Heart right ventricle (tissue), 16 donors: ENCODE results near the gene GALNT14. TPM values are rescaled to one million over a fixed set of nuclear protein-coding genes. Genes with fewer than 3 reads are reported as not detected.

ENCODE experiments used
- ATAC-seq, 8 donors: fragments of 200-7000 bp; cut with Tn5 transposase; one replicate each; pipeline ENCODE4 v1.9.1; 2020; ENCODE audit warnings: mild to moderate bottlenecking in 8 of 8, moderate library complexity in 8 of 8, moderate number of reproducible peaks in 1 of 8
- DNase-seq, 2 donors: peaks; one replicate each; pipeline ENCODE4 v3.0.0-alpha.2; 2020
- H3K27ac ChIP-seq, 10 donors: fragments of 200-600 bp; sonication (generic) in 2 of 10; one replicate each; pipeline versions ENCODE4 v1.5.0 to v1.8.0; 2020 to 2022; ENCODE audit warnings: mild to moderate bottlenecking in 3 of 10
- H3K27me3 ChIP-seq, 7 donors: fragments of 200-600 bp; one replicate each; pipeline ENCODE4 v1.8.0; 2021 to 2022; ENCODE audit warnings: mild to moderate bottlenecking in 2 of 7
- H3K36me3 ChIP-seq, 9 donors: fragments of 200-600 bp; sonication (generic) in 1 of 9; one replicate each; pipeline versions ENCODE4 v1.5.0 to v1.8.0; 2020 to 2022; ENCODE audit warnings: mild to moderate bottlenecking in 2 of 9
- H3K4me1 ChIP-seq, 9 donors: fragments of 200-600 bp; sonication (generic) in 1 of 9; one replicate each; pipeline versions ENCODE4 v1.5.0 to v1.8.0; 2020 to 2022; ENCODE audit warnings: mild to moderate bottlenecking in 4 of 9
- H3K4me3 ChIP-seq, 10 donors: fragments of 200-600 bp; sonication (generic) in 2 of 10; one replicate each; pipeline versions ENCODE4 v1.5.0 to v1.8.0; 2020 to 2022; ENCODE audit warnings: mild to moderate bottlenecking in 7 of 10, moderate library complexity in 2 of 10
- H3K9me3 ChIP-seq, 11 donors: fragments of 200-600 bp in 10 of 11; sonication (generic) in 2 of 11; one replicate each; pipeline versions ENCODE4 v1.5.0 to v1.8.0; 2013 to 2022; ENCODE audit warnings: mild to moderate bottlenecking in 2 of 11, control low read depth in 1 of 11, moderate library complexity in 1 of 11
- CTCF ChIP-seq, 9 donors: fragments of 200-600 bp; sonication (generic) in 2 of 9; IDR thresholded peaks; one replicate each; pipeline versions ENCODE4 v1.5.0 to v1.8.0; 2021 to 2022; ENCODE audit warnings: antibody characterized with exemption in 9 of 9, mild to moderate bottlenecking in 5 of 9, moderate library complexity in 1 of 9
- WGBS, 2 donors: extraction: QIAGEN DNeasy Blood & Tissue Kit; methylation state at CpG; one replicate each; pipeline ENCODE4 v1.1.7; 2013; ENCODE audit warnings: inconsistent platforms in 1 of 2; 5-methylcytosine and 5-hydroxymethylcytosine counted together
- intact Hi-C, 10 donors: fragments of 100-400 bp; cut with DNase I; formaldehyde crosslinking; loops; one replicate each; pipeline versions ENCODE4 v1.11.1 to v1.14.2; 2022
- polyA plus RNA-seq, 2 donors: library from polyadenylated mRNA; stranded (reverse); fragments of 200-250 nt; gene quantifications; one replicate each; pipeline ENCODE4 v1.2.3, GENCODE V29; 2013
- total RNA-seq, 10 donors: library from RNA; stranded (reverse); fragmentation: NEBNext Ultra II Directional in 3 of 10; extraction: Animal tissue kit (Norgen Biotek cat#: 25700) in 3 of 10; gene quantifications; one replicate each; pipeline versions ENCODE4 v1.2.1 to v1.2.4, GENCODE V29; 2021 to 2023
- donor health status: Arrhythmogenic right ventricular cardiomyopathy.
- donor health status: ischemic (EF 13 %, LVEDD 7.1; RV severe dilation, severe dysfunction).
- donor health status: healthy with polysubstance abuse.
- donor health status: DM: no; HTN: yes; CAD: no.
- donor health status: DM: no; HTN: no; CAD: no.
- donor health status: ischemic (EF 25% LVEDD 6.9; RV normal size, moderate dysfunction).
- donor health status: ischemic (EF 25% LVEDD 5.7; RV mildly dilated, moderate dysfunction).
- donor health status: healthy.
- donor health status: DM: yes; HTN: yes; CAD: no.
- donor health status: Ischemic cardiomyopathy.
- donor health status: ischemic (EF 35%, LVEDD 5.7; RV mildly dilated, moderate dysfunction).
- donor health status: nonischemic (EF 11% LVEDD 7.7; RV severe dilation, severe dysfunction).
- donor health status: DM: yes; HTN: yes; CAD: no.
- donor health status: PGD.
- donor health status: ischemic (EF 29% LVEDD 5.4; RV normal size, mild dysfunction).
- donor health status: nonischemic (EF 23%, LVEDD 6.1; RV moderate dilation, normal function).

GALNT14 gene
- total and polyA plus RNA-seq, 12 donors, result 0.17 to 1.4 (median 0.63) TPM; not detected in 2

GRCh38 chr2:30989746-30990145 lies 148.5 kb downstream of the GALNT14 start:
- peaks cover 0 to 16% (median 7%) of the 10 kb centered on the region in 9 donors for H3K4me1 ChIP-seq
- H3K27ac ChIP-seq, result no peak overlapping the region
- no peaks in the 10 kb centered on the region for H3K9me3 ChIP-seq
- no peak for DNase-seq
- intact Hi-C loops, result loop anchor here in 1 of 10 donors (10.0 kb wide), 1 partner anchor 335 kb away; no protein-coding TSS in a partner anchor
- TF ChIP-seq CTCF (IDR thresholded peaks at IDR 0.05), result no peak
- H3K4me3 ChIP-seq, result no peak overlapping the region
- H3K27me3 ChIP-seq, result no peaks in the 10 kb centered on the region
- 83 to 89% methylated on average over 1 of the region's 1 CpG for WGBS, 2 donors
- no peaks in the 10 kb centered on the region for H3K36me3 ChIP-seq
- ATAC-seq, result no peak

- 74 to 79% methylated on average over 6 of the region's 6 CpGs for WGBS, 2 donors
- intact Hi-C loops, result loop anchor here in 1 of 10 donors (10.0 kb wide), 1 partner anchor 337 kb away; no protein-coding TSS in a partner anchor
- Histone ChIP-seq H3K27ac (no peak overlapping the region), H3K4me1 (peaks cover 2 to 26% (median 15%) of the 10 kb centered on the region in 9 donors), H3K9me3 (no peaks in the 10 kb centered on the region), H3K27me3 (no peaks in the 10 kb centered on the region), H3K4me3 (no peak overlapping the region), H3K36me3 (no peaks in the 10 kb centered on the region)
- ATAC-seq (no peak), DNase-seq (no peak)
- TF ChIP-seq CTCF (IDR thresholded peaks at IDR 0.05), result no peak
Observed at GRCh38 chr2:30987566-30987965, 150.7 kb downstream of the GALNT14 start.

GRCh38 chr2:30986231-30986580 lies 152.0 kb downstream of the GALNT14 start:
- intact Hi-C loops, result loop anchor here in 1 of 10 donors (10.0 kb wide), 1 partner anchor 339 kb away; no protein-coding TSS in a partner anchor

GRCh38 chr2:30985493-30986230 lies 152.6 kb downstream of the GALNT14 start:
- intact Hi-C loops, result loop anchor here in 1 of 10 donors (10.0 kb wide), 1 partner anchor 339 kb away; no protein-coding TSS in a partner anchor
- WGBS, 2 donors, result 44 to 51% methylated on average over 9 of the region's 9 CpGs
- Histone ChIP-seq H3K4me3 (no peak overlapping the region), H3K9me3 (no peaks in the 10 kb centered on the region), H3K36me3 (no peaks in the 10 kb centered on the region), H3K27ac (peak overlapping the region in 5 of 10 donors; percentile 3 to 56 (median 14)), H3K27me3 (no peaks in the 10 kb centered on the region), H3K4me1 (peaks cover 2 to 34% (median 16%) of the 10 kb centered on the region in 9 donors)
- DNase-seq (no peak), ATAC-seq (peak in 1 of 8 donors; percentile 15)
- TF ChIP-seq CTCF (IDR thresholded peaks at IDR 0.05), result no peak

More at GRCh38 chr2:30986231-30986580, 152.0 kb downstream of the GALNT14 start:
- no peaks in the 10 kb centered on the region for H3K36me3 ChIP-seq
- H3K4me1 ChIP-seq, result peaks cover 2 to 30% (median 16%) of the 10 kb centered on the region in 9 donors
- ATAC-seq, result peak in 1 of 8 donors; percentile 31
- no peak for TF ChIP-seq CTCF (IDR thresholded peaks at IDR 0.05)
- no peak for DNase-seq
- 59 to 72% methylated on average over 5 of the region's 5 CpGs for WGBS, 2 donors
- no peaks in the 10 kb centered on the region for H3K9me3 ChIP-seq
- no peaks in the 10 kb centered on the region for H3K27me3 ChIP-seq
- H3K4me3 ChIP-seq, result no peak overlapping the region
- no peak overlapping the region for H3K27ac ChIP-seq
